Activated CD4-positive, alpha-beta T cell treated with anti-CD3 and anti-CD28 coated beads for 36 hours (primary cell): Measurements from ENCODE around the gene TGM2. TPM values are rescaled to one million over a fixed set of nuclear protein-coding genes. Genes with fewer than 3 reads are reported as not detected.
A peak's percentile ranks its signal among the peaks of the same experiment; 100 is the strongest.
"Not testable (repeated sequence)": the region's sequence is repeated elsewhere in the genome, so short reads cannot be mapped to it uniquely, and the experiment has no call there.

Source experiments
- ATAC-seq: fragments of 200-7000 bp; cut with Tn5 transposase; one replicate; pipeline ENCODE4 v1.10.0; 2021; ENCODE audit warnings: mild to moderate bottlenecking, moderate library complexity
- CTCF ChIA-PET: fragments of 350-600 bp; sonication (Branson Sonifier 250); formaldehyde crosslinking; loops from one replicate; lab custom pipeline; 2021; ENCODE audit warnings: antibody characterized with exemption; lab: Charles Lee
- POLR2A ChIA-PET: fragments of 350-600 bp; sonication (Branson Sonifier 250); formaldehyde crosslinking; loops from one replicate; lab custom pipeline; 2021; ENCODE audit warnings: antibody characterized with exemption, inconsistent platforms; lab: Charles Lee
- DNase-seq: peaks from one replicate; pipeline ENCODE4 v3.0.0-alpha.2; 2020
- H3K27ac Mint-ChIP-seq: one replicate; pipeline ENCODE4 v1.8.0; 2021; ENCODE audit warnings: mixed read lengths
- H3K27me3 Mint-ChIP-seq: one replicate; pipeline ENCODE4 v1.8.0; 2021; ENCODE audit warnings: mixed read lengths
- H3K36me3 Mint-ChIP-seq: one replicate; pipeline ENCODE4 v1.8.0; 2021; ENCODE audit warnings: low read depth, mixed read lengths
- H3K4me1 Mint-ChIP-seq: one replicate; pipeline ENCODE4 v1.8.0; 2021; ENCODE audit warnings: mixed read lengths
- H3K4me3 Mint-ChIP-seq: one replicate; pipeline ENCODE4 v1.8.0; 2021; ENCODE audit warnings: mild to moderate bottlenecking, moderate library complexity, mixed read lengths
- H3K9me3 Mint-ChIP-seq: one replicate; pipeline ENCODE4 v1.8.0; 2021; ENCODE audit warnings: low read depth, mixed read lengths
- intact Hi-C, 2 experiments: fragments of 100-400 bp; cut with DNase I in 1 of 2; cut with micrococcal nuclease in 1 of 2; formaldehyde crosslinking; loops; one replicate each; pipeline versions ENCODE4 v1.14.2 to v1.15.1; 2022 to 2024; cut with DNase I, micrococcal nuclease
- total RNA-seq, 2 experiments: library from RNA; stranded (reverse); gene quantifications; one replicate each; pipeline ENCODE4 v1.2.3, GENCODE V29; 2021

TGM2 gene
- total RNA-seq, 2 experiments from 2014 or later = 0.04 to 0.09 TPM

DNA sequence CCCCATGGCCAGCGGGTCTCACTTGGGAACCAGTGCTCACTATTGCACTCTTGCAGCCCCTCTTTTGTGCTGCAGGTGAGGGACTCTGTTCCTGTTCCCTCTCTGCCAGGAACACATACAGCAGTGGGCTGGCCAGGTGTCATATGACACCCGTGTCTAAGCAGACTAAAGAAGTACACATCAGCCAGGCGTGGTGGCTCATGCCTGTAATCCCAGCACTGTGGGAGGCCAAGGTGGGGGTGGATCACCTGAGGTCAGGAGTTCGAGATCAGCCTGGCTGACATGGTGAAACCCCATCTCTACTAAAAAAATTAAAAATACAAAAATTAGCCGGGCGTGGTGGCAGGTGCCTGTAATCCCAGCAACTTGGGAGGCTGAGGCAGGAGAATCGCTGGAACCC, 57.2 kb downstream of the TGM2 start:
- ATAC-seq, POLR2A ChIA-PET, DNase-seq, H3K9me3 Mint-ChIP-seq, H3K27me3 Mint-ChIP-seq, H3K4me1 Mint-ChIP-seq, intact Hi-C loops, H3K27ac Mint-ChIP-seq, CTCF ChIA-PET, H3K36me3 Mint-ChIP-seq, H3K4me3 Mint-ChIP-seq: not testable (repeated sequence)

DNA sequence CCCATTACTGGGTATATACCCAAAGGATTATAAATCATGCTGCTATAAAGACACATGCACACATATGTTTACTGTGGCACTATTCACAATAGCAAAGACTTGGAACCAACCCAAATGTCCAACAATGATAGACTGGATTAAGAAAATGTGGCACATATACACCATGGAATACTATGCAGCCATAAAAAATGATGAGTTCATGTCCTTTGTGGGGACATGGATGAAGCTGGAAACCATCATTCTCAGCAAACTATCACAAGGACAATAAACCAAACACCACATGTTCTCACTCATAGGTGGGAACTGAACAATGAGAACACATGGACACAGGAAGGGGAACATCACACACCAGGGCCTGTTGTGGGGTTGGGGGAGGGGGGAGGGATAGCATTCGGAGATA, 57.7 kb downstream of the TGM2 start:
- H3K27ac Mint-ChIP-seq, H3K9me3 Mint-ChIP-seq, H3K27me3 Mint-ChIP-seq, H3K4me1 Mint-ChIP-seq, ATAC-seq, DNase-seq, POLR2A ChIA-PET, H3K36me3 Mint-ChIP-seq, H3K4me3 Mint-ChIP-seq, intact Hi-C loops: not testable (repeated sequence)
- CTCF ChIA-PET = interaction anchor here (0.6 kb wide), 1 partner anchor 1664 kb away, joined by 3 read pairs; no protein-coding TSS in a partner anchor

DNA sequence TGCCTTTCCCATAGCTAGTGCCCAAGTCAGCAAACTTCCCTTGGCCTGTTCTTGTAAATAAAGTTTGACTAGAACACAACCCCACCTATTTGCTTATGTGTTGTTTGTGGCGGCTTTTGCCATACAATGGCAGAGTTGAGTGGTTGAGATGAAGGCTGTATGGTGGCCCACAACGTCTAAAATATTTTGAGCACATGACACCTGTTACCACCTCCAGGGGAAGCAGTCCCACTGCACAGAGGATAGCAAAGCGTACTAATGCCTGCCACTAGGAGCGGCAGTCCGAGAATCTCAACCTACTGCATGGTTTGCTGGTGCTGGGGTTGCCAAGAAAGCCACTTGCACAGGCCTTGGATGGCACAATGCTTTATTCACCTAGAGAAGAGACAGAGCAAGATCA, 58.6 kb downstream of the TGM2 start:
- intact Hi-C loops = no loop called here
- Mint-ChIP-seq H3K4me1 (no peaks in the 10 kb centered on the region), H3K4me3 (no peak overlapping the region), H3K27me3 (no peaks in the 10 kb centered on the region), H3K27ac (no peak overlapping the region), H3K9me3 (no peaks in the 10 kb centered on the region), H3K36me3 (no peaks in the 10 kb centered on the region)
- ATAC-seq (no peak), DNase-seq (no peak)
- ChIA-PET CTCF (interaction anchor here (0.6 kb wide), 1 partner anchor 1663 kb away, joined by 3 read pairs; no protein-coding TSS in a partner anchor), POLR2A (no interaction called here)

DNA sequence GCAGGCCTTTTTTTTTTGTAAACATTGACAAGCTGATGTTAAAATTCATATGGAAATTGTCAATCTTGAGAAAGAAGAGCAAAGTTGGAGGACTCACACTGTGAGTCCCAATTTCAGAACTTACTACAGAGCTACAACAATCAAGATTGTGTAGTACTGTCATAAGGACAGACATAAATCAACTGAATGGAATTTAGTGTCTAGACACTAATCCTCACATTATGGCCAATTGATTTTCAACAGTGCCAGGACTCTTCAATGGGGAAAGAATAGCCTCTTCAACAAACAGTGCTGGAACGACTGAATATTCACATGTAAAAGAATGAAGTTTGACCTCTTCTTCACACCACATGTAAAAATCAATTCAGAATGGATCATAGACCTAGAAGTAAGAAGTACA, 60.8 kb downstream of the TGM2 start:
- H3K4me1 Mint-ChIP-seq = no peaks in the 10 kb centered on the region
- no peaks in the 10 kb centered on the region for H3K27me3 Mint-ChIP-seq
- H3K4me3 Mint-ChIP-seq = no peak overlapping the region
- ATAC-seq = no peak
- H3K9me3 Mint-ChIP-seq = peaks cover 5% of the 10 kb centered on the region
- ChIA-PET CTCF (no interaction called here), POLR2A (no interaction called here)
- H3K27ac Mint-ChIP-seq = no peak overlapping the region
- intact Hi-C loops = no loop called here
- no peak for DNase-seq
- H3K36me3 Mint-ChIP-seq = no peaks in the 10 kb centered on the region

DNA sequence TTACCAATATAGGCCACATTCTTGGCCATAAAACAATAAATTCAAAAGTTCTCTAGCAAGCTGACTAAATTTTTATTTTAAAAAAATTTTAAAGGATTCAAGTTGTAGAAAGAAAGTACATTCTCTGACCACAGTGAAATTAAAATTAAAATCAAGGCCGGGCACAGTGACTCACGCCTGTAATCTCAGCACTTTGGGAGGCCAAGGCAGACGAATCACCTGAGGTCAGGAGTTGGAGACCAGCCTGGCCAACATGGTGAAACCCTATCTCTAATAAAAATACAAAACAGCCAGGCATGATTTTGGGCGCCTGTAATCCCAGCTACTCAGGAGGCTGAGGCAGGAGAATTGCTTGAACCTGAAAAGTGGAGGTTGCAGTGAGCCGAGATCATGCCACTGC, 62.9 kb downstream of the TGM2 start:
- H3K27me3 Mint-ChIP-seq, CTCF ChIA-PET, intact Hi-C loops, H3K9me3 Mint-ChIP-seq, DNase-seq, H3K4me3 Mint-ChIP-seq, POLR2A ChIA-PET, ATAC-seq, H3K36me3 Mint-ChIP-seq, H3K27ac Mint-ChIP-seq, H3K4me1 Mint-ChIP-seq: not testable (repeated sequence)

DNA sequence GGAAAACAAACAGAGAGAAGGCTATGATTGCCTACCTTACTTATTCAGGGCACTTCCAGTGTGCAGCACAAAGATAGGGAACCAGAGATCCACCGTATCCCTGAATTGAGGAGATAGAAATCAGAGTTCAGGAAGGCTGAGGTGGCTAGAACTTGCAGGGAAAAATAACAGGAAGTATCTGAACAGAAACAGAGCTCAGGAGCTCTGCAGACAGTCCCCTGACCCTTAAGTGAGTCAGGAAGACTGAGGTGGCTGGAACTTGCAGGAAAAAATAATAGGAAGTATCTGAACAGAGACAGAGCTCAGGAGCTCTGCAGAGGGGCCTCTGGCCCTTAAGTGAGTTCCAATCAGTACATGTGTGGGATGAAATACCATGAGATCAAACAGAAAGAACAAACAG, 66.1 kb downstream of the TGM2 start:
- H3K4me1 Mint-ChIP-seq = peaks cover 13% of the 10 kb centered on the region

DNA sequence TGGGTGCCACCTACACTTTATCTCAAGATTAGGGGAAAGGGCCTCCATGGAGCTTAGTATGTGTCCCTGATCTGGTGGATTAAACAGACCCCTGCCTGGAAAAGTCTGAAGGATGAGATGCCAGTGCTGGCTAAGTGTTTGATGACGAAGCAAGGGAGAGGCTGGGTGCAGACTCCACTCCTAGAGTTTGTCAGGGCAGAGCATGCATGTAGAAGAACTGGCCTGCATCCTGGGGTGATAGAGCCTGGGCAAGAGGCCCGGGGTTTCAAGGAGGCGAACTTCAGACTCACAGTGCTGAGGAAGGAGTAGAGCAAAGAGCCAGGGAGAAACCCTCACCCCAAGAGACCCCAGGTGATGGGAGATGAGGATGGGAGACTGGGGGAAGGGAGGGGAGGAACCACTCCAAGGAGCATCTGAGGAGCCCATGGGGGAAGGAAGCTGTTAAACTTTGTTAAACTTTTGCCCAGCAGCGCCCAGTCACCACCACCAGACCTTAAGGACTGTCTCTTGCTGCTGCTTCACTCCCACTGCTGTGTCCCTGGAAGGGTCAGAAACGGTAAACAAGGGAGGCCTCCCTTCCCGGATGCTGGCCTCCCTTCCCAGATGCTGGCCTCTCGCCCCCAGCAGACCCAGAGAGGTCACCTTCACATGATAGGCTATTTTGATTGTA, 69.9 kb downstream of the TGM2 start:
- no peak overlapping the region for H3K4me3 Mint-ChIP-seq
- no peak for ATAC-seq
- DNase-seq = no peak
- no peaks in the 10 kb centered on the region for H3K27me3 Mint-ChIP-seq
- H3K27ac Mint-ChIP-seq = no peak overlapping the region
- no peaks in the 10 kb centered on the region for H3K9me3 Mint-ChIP-seq
- CTCF ChIA-PET = no interaction called here
- H3K36me3 Mint-ChIP-seq = peaks cover 4% of the 10 kb centered on the region
- peaks cover 25% of the 10 kb centered on the region for H3K4me1 Mint-ChIP-seq
- POLR2A ChIA-PET = no interaction called here
- intact Hi-C loops = no loop called here

More for the DNA sequence above, 66.1 kb downstream of the TGM2 start:
- Mint-ChIP-seq H3K27me3 (no peaks in the 10 kb centered on the region), H3K36me3 (no peaks in the 10 kb centered on the region), H3K27ac (no peak overlapping the region), H3K9me3 (peaks cover 5% of the 10 kb centered on the region), H3K4me3 (no peak overlapping the region)
- intact Hi-C loops = no loop called here
- POLR2A ChIA-PET = no interaction called here
- ATAC-seq (no peak), DNase-seq (no peak)
- CTCF ChIA-PET = interaction anchor here (0.7 to 2.2 kb wide), 6 partner anchors 24 to 519 kb away, joined by 3 to 8 read pairs (median 4); no protein-coding TSS in a partner anchor

DNA sequence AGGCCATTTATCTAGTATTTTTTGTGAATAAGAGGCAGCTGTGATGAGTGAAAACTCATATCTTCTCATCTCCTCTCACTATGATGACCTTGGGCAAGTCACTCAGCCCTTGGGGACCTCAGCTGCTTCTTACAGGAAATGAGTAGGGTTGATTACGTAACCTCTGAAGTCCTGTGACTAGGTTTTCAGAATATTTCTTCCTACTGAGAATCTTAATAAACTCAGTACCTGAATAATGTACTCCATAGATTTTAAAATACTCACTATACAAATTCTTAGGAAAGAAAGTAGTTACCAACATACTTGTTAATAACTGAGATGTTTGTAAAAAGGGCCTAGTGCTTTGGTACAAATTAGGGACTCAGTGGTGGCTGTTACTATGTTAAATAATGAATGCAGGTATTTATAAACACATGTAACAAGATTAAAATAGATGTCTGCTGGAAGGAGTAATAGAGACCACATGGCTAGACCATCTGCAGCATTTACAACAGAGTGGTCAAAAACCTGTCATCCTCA, 70.6 kb downstream of the TGM2 start:
- no peak overlapping the region for H3K4me3 Mint-ChIP-seq
- ChIA-PET POLR2A (no interaction called here), CTCF (interaction anchor here (1.0 to 1.1 kb wide), 4 partner anchors 13 to 126 kb away, joined by 3 to 4 read pairs (median 4); no protein-coding TSS in a partner anchor)
- H3K36me3 Mint-ChIP-seq = peaks cover 4% of the 10 kb centered on the region
- peaks cover 25% of the 10 kb centered on the region for H3K4me1 Mint-ChIP-seq
- ATAC-seq (peak; percentile 91), DNase-seq (peak; percentile 49)
- no peak overlapping the region for H3K27ac Mint-ChIP-seq
- intact Hi-C loops = no loop called here
- H3K9me3 Mint-ChIP-seq = no peaks in the 10 kb centered on the region
- no peaks in the 10 kb centered on the region for H3K27me3 Mint-ChIP-seq

DNA sequence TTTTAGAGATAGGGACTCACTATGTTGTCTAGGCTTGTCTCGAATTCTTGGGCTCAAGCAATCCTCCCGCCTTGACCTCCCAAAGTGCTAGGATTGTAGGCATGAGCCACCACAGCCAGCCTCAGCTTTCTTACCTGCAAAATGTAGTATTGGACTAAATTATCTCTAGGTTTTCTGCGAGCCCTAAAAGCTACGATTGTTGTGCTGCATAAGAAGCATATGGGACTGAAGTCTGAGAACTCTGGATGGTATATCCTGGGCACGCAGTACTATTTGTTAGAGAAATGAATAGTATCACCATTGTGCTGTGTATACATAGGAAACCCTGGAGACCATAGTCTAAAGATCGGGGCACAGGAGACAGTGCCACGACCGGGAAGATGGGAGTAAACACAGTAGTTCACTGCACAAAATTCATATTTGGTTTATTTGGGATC, 71.4 kb downstream of the TGM2 start:
- Mint-ChIP-seq H3K9me3 (no peaks in the 10 kb centered on the region), H3K27me3 (no peaks in the 10 kb centered on the region), H3K36me3 (peaks cover 4% of the 10 kb centered on the region), H3K27ac (no peak overlapping the region), H3K4me1 (peaks cover 25% of the 10 kb centered on the region), H3K4me3 (no peak overlapping the region)
- ChIA-PET CTCF (interaction anchor here (0.7 to 1.5 kb wide), 6 partner anchors 11 to 127 kb away, joined by 3 to 4 read pairs (median 3); no protein-coding TSS in a partner anchor), POLR2A (no interaction called here)
- intact Hi-C loops = no loop called here
- no peak for ATAC-seq
- no peak for DNase-seq

DNA sequence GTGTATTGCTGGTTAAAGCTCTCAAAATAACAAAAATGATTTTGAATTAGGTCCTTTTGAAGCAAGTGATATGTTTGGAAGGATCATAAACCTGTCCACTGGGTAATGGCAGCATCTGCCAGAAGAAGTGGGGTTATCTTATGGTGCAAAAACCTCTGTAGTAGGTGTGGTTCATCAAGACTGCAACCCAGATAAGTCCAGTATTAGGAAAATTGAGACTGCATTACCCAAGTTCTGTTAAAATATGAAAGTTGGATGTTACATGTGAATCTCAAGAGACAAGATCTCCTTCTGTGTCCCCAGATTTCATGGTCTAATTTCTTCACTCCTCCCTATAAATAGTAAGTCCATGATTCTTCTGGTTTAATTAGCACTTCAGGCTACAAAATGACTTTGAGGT, 72.2 kb downstream of the TGM2 start:
- H3K4me3 Mint-ChIP-seq = no peak overlapping the region
- no peak overlapping the region for H3K27ac Mint-ChIP-seq
- peaks cover 6% of the 10 kb centered on the region for H3K36me3 Mint-ChIP-seq
- DNase-seq (no peak), ATAC-seq (no peak)
- H3K4me1 Mint-ChIP-seq = peaks cover 25% of the 10 kb centered on the region
- H3K9me3 Mint-ChIP-seq = no peaks in the 10 kb centered on the region
- CTCF ChIA-PET = interaction anchor here (0.7 to 1.5 kb wide), 4 partner anchors 10 to 129 kb away, joined by 3 to 4 read pairs (median 3); no protein-coding TSS in a partner anchor
- H3K27me3 Mint-ChIP-seq = no peaks in the 10 kb centered on the region
- POLR2A ChIA-PET = no interaction called here
- intact Hi-C loops = no loop called here

DNA sequence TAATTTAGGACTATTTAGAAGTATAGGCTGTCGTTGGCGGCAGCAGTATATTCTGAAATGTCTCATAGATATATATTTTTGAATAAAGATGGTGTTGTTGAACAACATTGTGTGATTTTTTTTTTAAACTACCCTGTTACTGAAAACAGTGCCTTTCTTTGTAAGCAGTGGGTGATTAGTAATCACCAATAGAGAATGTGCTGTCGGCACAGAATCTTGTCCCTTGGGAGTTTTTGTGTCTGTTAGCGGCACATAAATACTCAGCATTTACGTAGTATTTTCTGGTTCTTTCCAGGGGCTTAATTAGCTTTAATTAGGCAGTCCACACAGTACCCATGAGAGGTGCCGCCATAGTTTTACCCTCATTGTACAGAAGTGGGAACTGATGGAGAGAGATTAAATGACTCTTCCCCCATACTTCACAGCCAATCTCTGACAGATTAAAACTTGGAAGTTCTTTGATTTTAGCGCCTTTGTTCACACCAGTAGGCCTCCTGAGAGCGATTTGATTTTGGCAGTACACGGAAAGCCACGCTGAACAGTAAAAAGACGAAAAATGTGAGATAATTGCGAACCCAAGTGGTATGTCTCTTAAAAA, 72.7 kb downstream of the TGM2 start:
- Mint-ChIP-seq H3K27me3 (no peaks in the 10 kb centered on the region), H3K4me1 (peaks cover 25% of the 10 kb centered on the region), H3K4me3 (no peak overlapping the region), H3K36me3 (peaks cover 11% of the 10 kb centered on the region), H3K9me3 (no peaks in the 10 kb centered on the region), H3K27ac (no peak overlapping the region)
- ATAC-seq (no peak), DNase-seq (no peak)
- intact Hi-C loops = no loop called here
- ChIA-PET POLR2A (interaction anchor here (0.7 kb wide), 1 partner anchor 589 kb away, joined by 3 read pairs; no protein-coding TSS in a partner anchor), CTCF (interaction anchor here (1.0 to 1.5 kb wide), 3 partner anchors 11 to 129 kb away, joined by 3 to 4 read pairs (median 3); no protein-coding TSS in a partner anchor)
